IMR-90 (cell line): ENCODE measurements around the gene PCARE. TPM values are rescaled to one million over a fixed set of nuclear protein-coding genes. Genes with fewer than 3 reads are reported as not detected.
A peak's percentile ranks its signal among the peaks of the same experiment; 100 is the strongest.

Source experiments
- ATAC-seq: fragments of 200-7000 bp; cut with Tn5 transposase; 2 replicates; pipeline ENCODE4 v1.9.1; 2020; ENCODE audit warnings: low read depth, mild to moderate bottlenecking, moderate library complexity
- BruUV-seq: library from RNA; stranded (reverse); fragments of 400-500 nt; replicated peaks from 2 replicates; lab custom pipeline; 2021; lab: Mats Ljungman, UMichigan
- CTCF ChIA-PET: fragments of 300-600 bp; formaldehyde crosslinking; extraction: SDS; loops from one replicate; lab custom pipeline; 2021; ENCODE audit warnings: antibody characterized with exemption; lab: Yijun Ruan, JAX
- POLR2A ChIA-PET: fragments of 300-600 bp; sonication (Branson Sonifier 250); formaldehyde crosslinking; loops from one replicate; lab custom pipeline; 2022; ENCODE audit warnings: antibody characterized with exemption; ENCODE audit not compliant: unreplicated experiment; lab: Charles Lee
- DNase-seq: peaks from one replicate; pipeline ENCODE4 v3.0.0; 2013
- H2AFZ ChIP-seq: replicated peaks from 2 replicates; pipeline ENCODE3; 2013; ENCODE audit warnings: low read length, mild to moderate bottlenecking; ENCODE audit not compliant: poor library complexity
- H2AK5ac ChIP-seq: 2 replicates; pipeline ENCODE4 v1.6.1; 2013; ENCODE audit warnings: low read depth, low read length, inconsistent platforms
- H2AK9ac ChIP-seq: replicated peaks from 2 replicates; pipeline ENCODE3; 2013; ENCODE audit warnings: mild to moderate bottlenecking, low read depth, low read length, moderate library complexity; ENCODE audit not compliant: poor library complexity
- H2BK120ac ChIP-seq: 2 replicates; pipeline ENCODE4 v1.6.1; 2013; ENCODE audit warnings: low read depth, low read length, inconsistent platforms
- H2BK15ac ChIP-seq: 3 replicates; pipeline ENCODE4 v1.6.1; 2013; ENCODE audit warnings: low read depth, low read length, inconsistent platforms
- H2BK20ac ChIP-seq: 2 replicates; pipeline ENCODE4 v1.6.1; 2013; ENCODE audit warnings: low read depth, mild to moderate bottlenecking, inconsistent platforms, low read length, moderate library complexity
- H2BK5ac ChIP-seq: 2 replicates; pipeline ENCODE4 v1.6.1; 2013; ENCODE audit warnings: mild to moderate bottlenecking, low read depth, low read length, inconsistent platforms; ENCODE audit not compliant: poor library complexity, severe bottlenecking
- H3K14ac ChIP-seq: replicated peaks from 2 replicates; pipeline ENCODE4 v1.6.1; 2013; ENCODE audit warnings: low read depth, low read length, inconsistent platforms
- H3K18ac ChIP-seq: 2 replicates; pipeline ENCODE4 v1.6.1; 2013; ENCODE audit warnings: low read depth, low read length, control low read depth
- H3K23ac ChIP-seq: 2 replicates; pipeline ENCODE4 v1.6.1; 2013; ENCODE audit warnings: low read depth, low read length, inconsistent platforms
- H3K27ac ChIP-seq: 2 replicates; pipeline ENCODE4 v1.5.1; 2013; ENCODE audit warnings: mild to moderate bottlenecking, control low read depth, low read length; ENCODE audit not compliant: insufficient read depth
- H3K27me3 ChIP-seq: 2 replicates; pipeline ENCODE4 v1.6.1; 2013; ENCODE audit warnings: low read length; ENCODE audit not compliant: control insufficient read depth, insufficient read depth
- H3K36me3 ChIP-seq: 2 replicates; pipeline ENCODE4 v1.6.1; 2013; ENCODE audit warnings: low read length, mixed read lengths; ENCODE audit not compliant: control insufficient read depth, insufficient read depth
- H3K4ac ChIP-seq: 2 replicates; pipeline ENCODE4 v1.6.1; 2013; ENCODE audit warnings: low read depth, low read length, inconsistent platforms
- H3K4me1 ChIP-seq: 2 replicates; pipeline ENCODE4 v1.6.1; 2013; ENCODE audit warnings: low read length, mixed read lengths; ENCODE audit not compliant: control insufficient read depth, insufficient read depth
- H3K4me2 ChIP-seq: 2 replicates; pipeline ENCODE4 v1.6.1; 2013; ENCODE audit warnings: low read depth, mild to moderate bottlenecking, control low read depth, low read length, moderate library complexity
- H3K4me3 ChIP-seq: 2 replicates; pipeline ENCODE4 v1.5.1; 2013; ENCODE audit warnings: low read depth, mild to moderate bottlenecking, control low read depth, low read length, moderate library complexity; ENCODE audit not compliant: insufficient read depth
- H3K56ac ChIP-seq: 2 replicates; pipeline ENCODE4 v1.6.1; 2013; ENCODE audit warnings: low read length, inconsistent platforms; ENCODE audit not compliant: insufficient read depth; ENCODE audit errors: extremely low read depth
- H3K79me1 ChIP-seq, 2 experiments: 2 replicates each; pipeline ENCODE4 v1.6.1; 2013; ENCODE audit warnings: low read length in 2 of 2, inconsistent platforms in 1 of 2, low read depth in 1 of 2
- H3K9ac ChIP-seq: 2 replicates; pipeline ENCODE4 v1.6.1; 2013; ENCODE audit warnings: low read depth, low read length, control low read depth
- H3K9me1 ChIP-seq: 2 replicates; pipeline ENCODE4 v1.6.1; 2013; ENCODE audit warnings: low read length, inconsistent platforms; ENCODE audit not compliant: insufficient read depth
- H3K9me3 ChIP-seq: 2 replicates; pipeline ENCODE4 v1.6.1; 2013; ENCODE audit warnings: low read length; ENCODE audit not compliant: control insufficient read depth, insufficient read depth
- H4K20me1 ChIP-seq: 2 replicates; pipeline ENCODE4 v1.6.1; 2013; ENCODE audit warnings: low read length, inconsistent platforms; ENCODE audit not compliant: insufficient read depth
- H4K5ac ChIP-seq: 2 replicates; pipeline ENCODE4 v1.6.1; 2013; ENCODE audit warnings: mild to moderate bottlenecking, low read depth, low read length, control low read depth
- H4K8ac ChIP-seq, 2 experiments: 2 replicates each; pipeline ENCODE4 v1.6.1; 2013; ENCODE audit warnings: low read depth in 2 of 2, low read length in 2 of 2, control low read depth in 1 of 2, inconsistent platforms in 1 of 2
- H4K91ac ChIP-seq: 2 replicates; pipeline ENCODE4 v1.6.1; 2013; ENCODE audit warnings: low read depth, low read length, inconsistent platforms; ENCODE audit not compliant: insufficient read depth
- BHLHE40 ChIP-seq: fragments of 150-350 bp; IDR thresholded peaks from 2 replicates; pipeline ENCODE4 v1.6.1; 2016; ENCODE audit warnings: mild to moderate bottlenecking, low read depth, low read length
- CEBPB ChIP-seq: IDR thresholded peaks from 2 replicates; pipeline ENCODE4 v1.6.1; 2012; ENCODE audit warnings: low read depth, low read length, improper control_type of control experiment
- CHD1 ChIP-seq: IDR thresholded peaks from 2 replicates; pipeline ENCODE4 v1.6.1; 2012; ENCODE audit warnings: low read depth, low read length, improper control_type of control experiment
- CTCF ChIP-seq: conservative IDR thresholded peaks from 2 replicates; pipeline ENCODE4 v1.5.1; 2012; ENCODE audit warnings: mild to moderate bottlenecking, low read depth, low read length, improper control_type of control experiment
- ELK1 ChIP-seq: fragments of 150-350 bp; IDR thresholded peaks from 2 replicates; pipeline ENCODE4 v1.6.1; 2016; ENCODE audit warnings: low read depth, mild to moderate bottlenecking, low read length, moderate library complexity, borderline replicate concordance
- FOS ChIP-seq: fragments of 150-350 bp; IDR thresholded peaks from 2 replicates; pipeline ENCODE4 v1.6.1; 2016; ENCODE audit warnings: low read depth, low read length
- MAFK ChIP-seq: IDR thresholded peaks from 2 replicates; pipeline ENCODE4 v1.6.1; 2012; ENCODE audit warnings: low read depth, low read length, improper control_type of control experiment
- MAZ ChIP-seq: IDR thresholded peaks from 2 replicates; pipeline ENCODE4 v1.6.1; 2012; ENCODE audit warnings: low read depth, mild to moderate bottlenecking, low read length, improper control_type of control experiment, moderate library complexity, borderline replicate concordance
- MXI1 ChIP-seq: IDR thresholded peaks from 2 replicates; pipeline ENCODE4 v1.6.1; 2012; ENCODE audit warnings: low read depth, mild to moderate bottlenecking, low read length, moderate library complexity, borderline replicate concordance
- NFE2L2 ChIP-seq: fragments of 150-350 bp; IDR thresholded peaks from 2 replicates; pipeline ENCODE4 v1.6.1; 2016; ENCODE audit warnings: low read depth, mild to moderate bottlenecking, low read length
- POLR2A ChIP-seq: IDR thresholded peaks from 2 replicates; pipeline ENCODE4 v1.6.1; 2012; ENCODE audit warnings: mild to moderate bottlenecking, low read depth, low read length
- RAD21 ChIP-seq: IDR thresholded peaks from 2 replicates; pipeline ENCODE4 v1.6.1; 2012; ENCODE audit warnings: low read length, improper control_type of control experiment
- RCOR1 ChIP-seq: IDR thresholded peaks from 2 replicates; pipeline ENCODE4 v1.6.1; 2012; ENCODE audit warnings: mild to moderate bottlenecking, low read length, improper control_type of control experiment; ENCODE audit not compliant: insufficient replicate concordance
- RFX5 ChIP-seq: IDR thresholded peaks from 2 replicates; pipeline ENCODE4 v1.8.0; 2012; ENCODE audit warnings: low read depth, mild to moderate bottlenecking, low read length, moderate library complexity
- WGBS, 2 experiments: methylation state at CpG; one replicate each; pipeline versions ENCODE4 v1.1.5 to v1.1.7; 2013; ENCODE audit warnings: missing lambda C conversion rate in 2 of 2; ENCODE audit not compliant: insufficient read length in 1 of 2; ENCODE audit errors: extremely low coverage in 2 of 2; 5-methylcytosine and 5-hydroxymethylcytosine counted together
- dilution Hi-C: fragments of 300-500 bp; cut with HindIII; formaldehyde crosslinking; loops from one replicate; pipeline ENCODE4 v1.14.3; 2018; ENCODE audit warnings: low sequenced_read_pairs; ENCODE audit not compliant: unreplicated experiment
- in situ Hi-C: fragments of 300-500 bp; cut with MboI; formaldehyde crosslinking; loops from 3 replicates; pipeline ENCODE4 v1.14.3; 2019; ENCODE audit warnings: low sequenced_read_pairs, inconsistent platforms, mixed read lengths
- intact Hi-C: fragments of 100-400 bp; cut with micrococcal nuclease; formaldehyde crosslinking; loops from 2 replicates; pipeline ENCODE4 v1.10.0; 2022
- polyA plus RNA-seq, 3 experiments: library from polyadenylated mRNA; depleted of rRNA; stranded (reverse); fragments of >200 nt; gene quantifications; 2 replicates each; pipeline ENCODE4 v1.2.3, GENCODE V29; 2012; ENCODE audit warnings: low replicate concordance in 1 of 3
- total RNA-seq: library from RNA; depleted of rRNA; stranded (reverse); fragments of >200 nt; gene quantifications from 2 replicates; pipeline ENCODE4 v1.2.3, GENCODE V29; 2012
- TF ChIP-seq, protein P1 (sequence below): fragments of 150-350 bp; IDR thresholded peaks from 2 replicates; pipeline ENCODE4 v1.6.1; 2017; ENCODE audit warnings: mild to moderate bottlenecking, antibody characterized with exemption, low read length, low read depth

PCARE gene
- total and polyA plus RNA-seq, 2 of the 4 experiments (the other 2 are of a cell fraction), result not detected

DNA sequence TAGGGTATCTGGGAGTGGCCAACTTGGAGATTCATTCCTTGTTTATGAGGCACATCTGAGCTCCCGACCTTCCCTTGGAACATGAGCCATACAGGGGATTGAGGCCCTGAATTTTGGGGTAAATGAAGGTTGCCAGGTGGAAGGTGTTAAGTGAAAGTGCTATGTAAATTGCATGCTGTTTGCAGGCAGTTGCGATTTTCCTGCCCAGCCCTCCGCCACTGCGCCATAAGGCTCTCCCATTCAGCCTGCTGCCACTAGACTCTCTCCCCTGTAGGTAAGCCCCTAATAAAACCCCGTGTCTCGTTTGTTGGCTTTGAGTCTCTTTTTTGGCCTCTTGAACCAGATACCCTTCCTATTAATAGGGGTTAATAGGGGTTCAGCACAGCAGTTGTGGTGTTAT lies 33.8 kb downstream of the PCARE start:
- WGBS, 2 experiments, result no CpG with 5 or more reads among the region's 6 CpGs
- no peak overlapping the region for H3K4me3 ChIP-seq
- no peaks in the 10 kb centered on the region for H4K20me1 ChIP-seq
- ATAC-seq (no peak), DNase-seq (peak; percentile 10)
- no peak overlapping the region for H2BK120ac ChIP-seq
- ChIA-PET CTCF (no interaction called here), POLR2A (no interaction called here)
- in situ Hi-C loops (no loop called here), intact Hi-C loops (no loop called here), dilution Hi-C loops (no loop called here)
- no peak overlapping the region for H2AFZ ChIP-seq
- no peak overlapping the region for H3K18ac ChIP-seq
- no peak overlapping the region for H3K4me2 ChIP-seq
- H2AK5ac ChIP-seq, result no peak overlapping the region
- no peak overlapping the region for H4K5ac ChIP-seq
- H4K8ac ChIP-seq, result no peak overlapping the region
- H3K14ac ChIP-seq, result no peak overlapping the region
- no peak overlapping the region for H2AK9ac ChIP-seq
- no TSS peak for BruUV-seq
- TF ChIP-seq FOS, result no peak
- no peak for TF ChIP-seq NFE2L2
- no peak for TF ChIP-seq CTCF
- no peak for TF ChIP-seq RFX5
- TF ChIP-seq ELK1, result no peak
- TF ChIP-seq, protein P1, sequence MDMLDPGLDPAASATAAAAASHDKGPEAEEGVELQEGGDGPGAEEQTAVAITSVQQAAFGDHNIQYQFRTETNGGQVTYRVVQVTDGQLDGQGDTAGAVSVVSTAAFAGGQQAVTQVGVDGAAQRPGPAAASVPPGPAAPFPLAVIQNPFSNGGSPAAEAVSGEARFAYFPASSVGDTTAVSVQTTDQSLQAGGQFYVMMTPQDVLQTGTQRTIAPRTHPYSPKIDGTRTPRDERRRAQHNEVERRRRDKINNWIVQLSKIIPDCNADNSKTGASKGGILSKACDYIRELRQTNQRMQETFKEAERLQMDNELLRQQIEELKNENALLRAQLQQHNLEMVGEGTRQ, result no peak
- TF ChIP-seq MAZ, result no peak
- no peak for TF ChIP-seq BHLHE40
- TF ChIP-seq CHD1, result no peak
- no peak for TF ChIP-seq MXI1
- TF ChIP-seq MAFK, result no peak
- no peak for TF ChIP-seq RAD21
- TF ChIP-seq CEBPB, result no peak
- TF ChIP-seq RCOR1, result no peak
- TF ChIP-seq POLR2A, result no peak
- H3K9ac ChIP-seq, result no peak overlapping the region
- no peaks in the 10 kb centered on the region for H3K9me3 ChIP-seq
- H2BK5ac ChIP-seq, result no peak overlapping the region
- no peak overlapping the region for H3K4ac ChIP-seq
- H3K23ac ChIP-seq, result no peak overlapping the region
- no peak overlapping the region for H2BK15ac ChIP-seq
- no peak overlapping the region for H4K91ac ChIP-seq
- peaks cover 5% of the 10 kb centered on the region; the same call in 1 of the 2 replicates for H3K9me1 ChIP-seq
- H3K27ac ChIP-seq, result no peak overlapping the region
- H3K36me3 ChIP-seq, result no peaks in the 10 kb centered on the region
- no peaks in the 10 kb centered on the region for H3K79me1 ChIP-seq
- no peaks in the 10 kb centered on the region; the same call in 1 of the 2 replicates for H3K27me3 ChIP-seq
- no peak overlapping the region for H3K56ac ChIP-seq
- H3K4me1 ChIP-seq, result peaks cover 3% of the 10 kb centered on the region
- no peak overlapping the region for H2BK20ac ChIP-seq
